Heart left ventricle (tissue), 13 donors: ENCODE measurements around the gene SUPT4H1.

Experiments
- CTCF ChIP-seq, 12 donors: fragments of 200-600 bp; sonication (generic) in 4 of 12; IDR thresholded peaks; one replicate each; pipeline versions ENCODE4 v1.5.0 to v1.8.0; 2018 to 2022; ENCODE audit warnings: antibody characterized with exemption in 12 of 12, mild to moderate bottlenecking in 5 of 12
- POLR2A ChIP-seq, 2 donors: fragments of 450-650 bp; IDR thresholded peaks; one replicate each; pipeline ENCODE4 v1.6.1; 2017; ENCODE audit warnings: antibody characterized with exemption in 2 of 2, mild to moderate bottlenecking in 2 of 2, moderate library complexity in 2 of 2
- donor health status: ischemic (EF 13 %, LVEDD 7.1; RV severe dilation, severe dysfunction).
- donor health status: DM: no; HTN: yes; CAD: no.
- donor health status: DM: no; HTN: no; CAD: no.
- donor health status: ischemic (EF 25% LVEDD 6.9; RV normal size, moderate dysfunction).
- donor health status: ischemic (EF 25% LVEDD 5.7; RV mildly dilated, moderate dysfunction).
- donor health status: ischemic (EF 35%, LVEDD 5.7; RV mildly dilated, moderate dysfunction).
- donor health status: nonischemic (EF 11% LVEDD 7.7; RV severe dilation, severe dysfunction).
- donor health status: DM: yes; HTN: yes; CAD: no.
- donor health status: PGD.
- donor health status: ischemic (EF 29% LVEDD 5.4; RV normal size, mild dysfunction).
- donor health status: nonischemic (EF 23%, LVEDD 6.1; RV moderate dilation, normal function).

GRCh38 chr17:58356231-58356630 lies 4.2 kb upstream of the SUPT4H1 start:
- TF ChIP-seq CTCF (IDR thresholded peaks at IDR 0.05) = no peak
- no peak for TF ChIP-seq POLR2A (IDR thresholded peaks at IDR 0.05)
